HepG2 (cell line): ENCODE data around the gene HPCAL1. TPM values are rescaled to one million over a fixed set of nuclear protein-coding genes. Genes with fewer than 3 reads are reported as not detected.

Experiments
- ATF3 ChIP-seq: sonication (generic); formaldehyde crosslinking; IDR thresholded peaks from 2 replicates; pipeline ENCODE4 v1.4.0; 2020; ENCODE audit warnings: missing genetic modification reagents
- CREB1 ChIP-seq, 2 experiments: fragments of 450-650 bp in 1 of 2; IDR thresholded peaks; 2 replicates each; pipeline ENCODE4 v1.6.1; 2016 to 2017; ENCODE audit warnings: control low read depth in 1 of 2, mild to moderate bottlenecking in 1 of 2, missing compliant biosample characterization in 1 of 2, missing genetic modification characterization in 1 of 2
- FOXA3 ChIP-seq: IDR thresholded peaks from 2 replicates; pipeline ENCODE4 v1.6.1; 2016; ENCODE audit warnings: missing genetic modification reagents, missing compliant biosample characterization
- HOXA7 ChIP-seq: sonication (generic); formaldehyde crosslinking; IDR thresholded peaks from 2 replicates; pipeline ENCODE4 v1.8.1; 2022; ENCODE audit warnings: mild to moderate bottlenecking, missing genetic modification reagents, moderate library complexity
- IRX3 ChIP-seq: sonication (generic); formaldehyde crosslinking; IDR thresholded peaks from 2 replicates; pipeline ENCODE4 v1.8.1; 2023; ENCODE audit warnings: mild to moderate bottlenecking, low read depth, missing genetic modification reagents, borderline replicate concordance
- JUND ChIP-seq: sonication (generic); formaldehyde crosslinking; IDR thresholded peaks from 2 replicates; pipeline ENCODE4 v1.8.0; 2022; ENCODE audit warnings: mild to moderate bottlenecking, missing genetic modification reagents
- MXD3 ChIP-seq: IDR thresholded peaks from 2 replicates; pipeline ENCODE4 v1.6.1; 2016; ENCODE audit warnings: mild to moderate bottlenecking, missing biosample characterization, missing genetic modification reagents
- NFYB ChIP-seq: sonication (generic); formaldehyde crosslinking; IDR thresholded peaks from 2 replicates; pipeline ENCODE4 v1.4.0; 2020; ENCODE audit warnings: missing genetic modification reagents
- NR2F1 ChIP-seq, 2 experiments: fragments of 450-650 bp in 1 of 2; formaldehyde crosslinking in 1 of 2; IDR thresholded peaks; 2 replicates each; pipeline versions ENCODE4 v1.5.0 to v1.6.1; 2016 to 2020; ENCODE audit warnings: mild to moderate bottlenecking in 1 of 2, missing compliant biosample characterization in 1 of 2, missing genetic modification reagents in 1 of 2, moderate library complexity in 1 of 2
- RBM39 ChIP-seq: fragments of 200-400 bp; formaldehyde crosslinking; IDR thresholded peaks from one replicate; pipeline ENCODE4 v1.6.1; 2018; ENCODE audit warnings: antibody characterized with exemption, mild to moderate bottlenecking, low read depth, low read length; ENCODE audit not compliant: poor library complexity, severe bottlenecking
- TCF7L2 ChIP-seq: IDR thresholded peaks from 2 replicates; pipeline ENCODE4 v1.6.1; 2011; ENCODE audit warnings: mild to moderate bottlenecking, low read depth, low read length, moderate library complexity
- ZFYVE20 ChIP-seq: sonication (generic); formaldehyde crosslinking; IDR thresholded peaks from 2 replicates; pipeline ENCODE4 v1.8.0; 2023; ENCODE audit warnings: low read depth, mild to moderate bottlenecking, moderate library complexity, missing genetic modification reagents, borderline replicate concordance
- ZHX2 ChIP-seq, 2 experiments: sonication (generic) in 1 of 2; formaldehyde crosslinking in 1 of 2; IDR thresholded peaks; 2 replicates each; pipeline versions ENCODE4 v1.6.1 to v1.9.0; 2014 to 2022; ENCODE audit warnings: antibody characterized with exemption in 1 of 2, borderline replicate concordance in 1 of 2, inconsistent platforms in 1 of 2, low read depth in 1 of 2, missing genetic modification reagents in 1 of 2
- ZNF574 ChIP-seq: sonication (generic); formaldehyde crosslinking; IDR thresholded peaks from 2 replicates; pipeline ENCODE4 v1.4.0; 2020; ENCODE audit warnings: missing genetic modification reagents
- ZNF713 ChIP-seq: sonication (generic); formaldehyde crosslinking; IDR thresholded peaks from 2 replicates; pipeline ENCODE4 v1.4.0; 2020; ENCODE audit warnings: mild to moderate bottlenecking, missing genetic modification reagents
- ZNF770 ChIP-seq: sonication (generic); formaldehyde crosslinking; IDR thresholded peaks from 2 replicates; pipeline ENCODE4 v1.5.0; 2020; ENCODE audit warnings: mild to moderate bottlenecking, missing genetic modification reagents
- ZNF878 ChIP-seq: sonication (generic); formaldehyde crosslinking; IDR thresholded peaks from 2 replicates; pipeline ENCODE4 v1.8.1; 2023; ENCODE audit warnings: mild to moderate bottlenecking, missing genetic modification reagents, moderate library complexity
- polyA plus RNA-seq, 8 experiments: library from polyadenylated mRNA; depleted of rRNA in 3 of 8; stranded (reverse) in 7 of 8; unstranded in 1 of 8; fragments of >200 nt; fragmentation: Illumina TruSeq in 4 of 8; extraction: Trizol in 4 of 8; gene quantifications; 2 replicates each; pipeline versions ENCODE4 v1.2.1 to v1.2.3, GENCODE V29; 2011 to 2016; ENCODE audit warnings: low read depth in 4 of 8, missing spikeins in 1 of 8, mixed read lengths in 1 of 8; ENCODE audit not compliant: insufficient read depth in 1 of 8
- total RNA-seq, 5 experiments: library from RNA; depleted of rRNA; stranded (reverse); fragments of >200 nt; fragmentation: Illumina TruSeq; extraction: Trizol; gene quantifications; 2 replicates each; pipeline ENCODE4 v1.2.3, GENCODE V29; 2016; ENCODE audit warnings: low read depth in 1 of 5

The HPCAL1 gene
- total and polyA plus RNA-seq, 2 of the 13 experiments (the other 11 are each of a cell fraction or from before 2014, with no cell fraction given), result 29.5 to 29.9 TPM

- TF ChIP-seq FOXA3 (CRISPR knock-in tag) (no peak; the same call in 1 of the 2 replicates), ZHX2 (IDR thresholded peaks at IDR 0.05; ENCODE audit: low read depth) (no peak), ZHX2 (CRISPR knock-in tag; IDR thresholded peaks at IDR 0.05; ENCODE audit: borderline replicate concordance) (no peak), HOXA7 (no peak), RBM39 (peak; percentile 64), IRX3 (CRISPR knock-in tag) (no peak), ZNF770 (no peak), ZFYVE20 (CRISPR knock-in tag) (no peak), MXD3 (no peak), NR2F1 (CRISPR knock-in tag; IDR thresholded peaks at IDR 0.05) (0 out of 4 replicates have a peak, but pooled peaks of 1 of the 2 experiments have one; percentile 17), NFYB (no peak), TCF7L2 (no peak), ZNF713 (CRISPR knock-in tag) (no peak), ZNF574 (CRISPR knock-in tag) (no peak), JUND (CRISPR knock-in tag) (no peak), ZNF878 (peak; percentile 52; the same call in 1 of the 2 replicates), ATF3 (CRISPR knock-in tag) (no peak), CREB1 (IDR thresholded peaks at IDR 0.05) (no peak), CREB1 (CRISPR knock-in tag; IDR thresholded peaks at IDR 0.05) (no peak)
Observed at GRCh38 chr2:10447300-10447894, 144.7 kb downstream of the HPCAL1 start (continued).
